SU-DHL-6 (cell line): ENCODE data around the gene GPR35.

Source experiments
- H2AFZ ChIP-seq: fragments of 200-600 bp; sonication (generic); 2 replicates; pipeline ENCODE4 v1.6.1; 2014; ENCODE audit warnings: low read depth, mild to moderate bottlenecking, moderate library complexity, mixed read lengths, antibody characterized with exemption, low read length; ENCODE audit not compliant: severe bottlenecking
- H3F3A ChIP-seq: fragments of 200-600 bp; shearing (Covaris generic); 2 replicates; pipeline ENCODE4 v1.6.0; 2016; ENCODE audit warnings: antibody characterized with exemption, mild to moderate bottlenecking; ENCODE audit not compliant: insufficient read depth
- H3K27ac ChIP-seq: fragments of 200-600 bp; sonication (generic); 2 replicates; pipeline ENCODE4 v1.5.1; 2016; ENCODE audit warnings: low read depth, mild to moderate bottlenecking, low read length, moderate library complexity, mixed read lengths
- H3K27me3 ChIP-seq: fragments of 200-600 bp; sonication (generic), shearing (Covaris generic); 2 replicates; pipeline ENCODE4 v1.6.0; 2014; ENCODE audit warnings: mild to moderate bottlenecking, low read length
- H3K36me3 ChIP-seq: fragments of 200-600 bp; sonication (generic); 2 replicates; pipeline ENCODE4 v1.6.1; 2014; ENCODE audit warnings: mild to moderate bottlenecking, low read length, mixed read lengths
- H3K4me2 ChIP-seq: fragments of 300-600, 200-600 bp; shearing (Covaris generic), sonication (generic); 2 replicates; pipeline ENCODE4 v1.6.0; 2014; ENCODE audit warnings: low read length, low read depth, mild to moderate bottlenecking; ENCODE audit not compliant: poor library complexity, severe bottlenecking
- H3K4me3 ChIP-seq: fragments of 200-600 bp; sonication (generic); 2 replicates; pipeline ENCODE4 v1.5.1; 2014; ENCODE audit warnings: antibody characterized with exemption, low read length, mild to moderate bottlenecking, mixed read lengths; ENCODE audit not compliant: insufficient read depth, poor library complexity, severe bottlenecking
- H3K79me2 ChIP-seq: fragments of 200-600 bp; sonication (generic); 2 replicates; pipeline ENCODE4 v1.6.1; 2014; ENCODE audit warnings: mild to moderate bottlenecking, low read length, moderate library complexity; ENCODE audit not compliant: insufficient read depth
- H3K9ac ChIP-seq: fragments of 200-600 bp; sonication (generic); 2 replicates; pipeline ENCODE4 v1.7.0; 2014; ENCODE audit warnings: mild to moderate bottlenecking, low read length
- H3K9me2 ChIP-seq: fragments of 200-600 bp; sonication (generic); replicated peaks from 2 replicates; pipeline ENCODE4 v1.6.1; 2014; ENCODE audit warnings: low read length; ENCODE audit not compliant: insufficient read depth
- H3K9me3 ChIP-seq: fragments of 200-600 bp; sonication (generic); 2 replicates; pipeline ENCODE4 v1.6.1; 2014; ENCODE audit warnings: low read length, mixed read lengths; ENCODE audit not compliant: insufficient read depth
- H4K20me1 ChIP-seq: fragments of 200-600 bp; sonication (generic); 2 replicates; pipeline ENCODE4 v1.6.1; 2014; ENCODE audit warnings: low read depth, mild to moderate bottlenecking, antibody characterized with exemption, low read length, moderate library complexity, mixed read lengths
- EZH2phosphoT487 ChIP-seq: fragments of 200-600 bp; sonication (generic), shearing (Covaris generic); conservative IDR thresholded peaks from 2 replicates; pipeline ENCODE4 v1.6.1; 2018; ENCODE audit warnings: mild to moderate bottlenecking, antibody characterized with exemption, low read length, moderate library complexity, mixed read lengths
- TF ChIP-seq, protein P1 (sequence below): fragments of 200-600 bp; sonication (generic); IDR thresholded peaks from one replicate; pipeline ENCODE4 v1.5.1; 2017; ENCODE audit warnings: antibody characterized with exemption, mild to moderate bottlenecking, low read length, moderate library complexity; ENCODE audit not compliant: insufficient read depth, poor library complexity, severe bottlenecking

GPR35 gene

DNA sequence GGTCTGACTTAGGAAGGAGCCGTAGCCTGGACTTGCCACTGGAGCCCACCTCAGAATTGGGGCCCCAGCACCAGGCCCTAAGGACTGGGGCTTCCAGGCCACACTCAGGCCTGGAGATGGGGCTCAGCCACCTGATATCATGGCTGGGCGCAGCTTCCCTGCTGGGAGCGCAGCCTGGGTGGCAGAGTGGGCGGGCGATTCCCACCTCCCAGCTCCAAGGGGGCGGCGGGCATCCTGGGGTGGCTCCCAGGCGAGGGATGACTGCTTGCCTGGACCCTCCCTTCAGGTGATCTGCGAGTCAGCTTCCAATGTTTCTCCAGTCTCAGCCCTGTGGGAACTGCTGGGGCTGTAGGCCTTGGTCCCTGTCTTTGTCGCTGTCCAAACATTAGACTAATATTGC, 20.1 kb downstream of the GPR35 start:
- Histone ChIP-seq H3K4me2 (no peak overlapping the region), H2AFZ (no peak overlapping the region), H3K36me3 (no peaks in the 10 kb centered on the region), H3K79me2 (no peaks in the 10 kb centered on the region), H4K20me1 (no peaks in the 10 kb centered on the region), H3K27ac (no peak overlapping the region), H3K9me2 (no peaks in the 10 kb centered on the region), H3K4me3 (no peak overlapping the region), H3K9ac (no peak overlapping the region), H3F3A (no peaks in the 10 kb centered on the region), H3K9me3 (no peaks in the 10 kb centered on the region), H3K27me3 (no peaks in the 10 kb centered on the region)
- no peak for TF ChIP-seq EZH2phosphoT487
- TF ChIP-seq, protein P1, sequence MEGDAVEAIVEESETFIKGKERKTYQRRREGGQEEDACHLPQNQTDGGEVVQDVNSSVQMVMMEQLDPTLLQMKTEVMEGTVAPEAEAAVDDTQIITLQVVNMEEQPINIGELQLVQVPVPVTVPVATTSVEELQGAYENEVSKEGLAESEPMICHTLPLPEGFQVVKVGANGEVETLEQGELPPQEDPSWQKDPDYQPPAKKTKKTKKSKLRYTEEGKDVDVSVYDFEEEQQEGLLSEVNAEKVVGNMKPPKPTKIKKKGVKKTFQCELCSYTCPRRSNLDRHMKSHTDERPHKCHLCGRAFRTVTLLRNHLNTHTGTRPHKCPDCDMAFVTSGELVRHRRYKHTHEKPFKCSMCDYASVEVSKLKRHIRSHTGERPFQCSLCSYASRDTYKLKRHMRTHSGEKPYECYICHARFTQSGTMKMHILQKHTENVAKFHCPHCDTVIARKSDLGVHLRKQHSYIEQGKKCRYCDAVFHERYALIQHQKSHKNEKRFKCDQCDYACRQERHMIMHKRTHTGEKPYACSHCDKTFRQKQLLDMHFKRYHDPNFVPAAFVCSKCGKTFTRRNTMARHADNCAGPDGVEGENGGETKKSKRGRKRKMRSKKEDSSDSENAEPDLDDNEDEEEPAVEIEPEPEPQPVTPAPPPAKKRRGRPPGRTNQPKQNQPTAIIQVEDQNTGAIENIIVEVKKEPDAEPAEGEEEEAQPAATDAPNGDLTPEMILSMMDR = no peak

DNA sequence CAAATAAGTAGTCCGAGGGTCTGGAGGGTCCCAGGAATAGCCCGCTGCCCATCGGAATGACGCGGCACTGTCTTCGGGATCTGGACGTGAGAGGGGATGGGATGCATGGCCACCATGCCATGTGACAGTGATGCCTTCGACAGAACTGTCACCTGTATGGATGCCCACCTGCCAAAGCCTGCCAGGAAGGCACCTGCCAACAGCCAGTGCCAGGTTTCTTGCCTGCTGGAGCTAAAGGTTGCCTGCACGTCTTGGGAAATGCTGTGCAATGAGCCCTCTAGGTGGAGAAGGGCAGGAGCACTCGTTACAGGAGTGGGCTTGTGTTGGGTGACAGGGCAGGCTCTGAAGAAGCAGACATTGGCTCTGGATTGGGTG, 20.5 kb downstream of the GPR35 start:
- no peak overlapping the region for H3K4me3 ChIP-seq
- H3K27me3 ChIP-seq = no peaks in the 10 kb centered on the region

DNA sequence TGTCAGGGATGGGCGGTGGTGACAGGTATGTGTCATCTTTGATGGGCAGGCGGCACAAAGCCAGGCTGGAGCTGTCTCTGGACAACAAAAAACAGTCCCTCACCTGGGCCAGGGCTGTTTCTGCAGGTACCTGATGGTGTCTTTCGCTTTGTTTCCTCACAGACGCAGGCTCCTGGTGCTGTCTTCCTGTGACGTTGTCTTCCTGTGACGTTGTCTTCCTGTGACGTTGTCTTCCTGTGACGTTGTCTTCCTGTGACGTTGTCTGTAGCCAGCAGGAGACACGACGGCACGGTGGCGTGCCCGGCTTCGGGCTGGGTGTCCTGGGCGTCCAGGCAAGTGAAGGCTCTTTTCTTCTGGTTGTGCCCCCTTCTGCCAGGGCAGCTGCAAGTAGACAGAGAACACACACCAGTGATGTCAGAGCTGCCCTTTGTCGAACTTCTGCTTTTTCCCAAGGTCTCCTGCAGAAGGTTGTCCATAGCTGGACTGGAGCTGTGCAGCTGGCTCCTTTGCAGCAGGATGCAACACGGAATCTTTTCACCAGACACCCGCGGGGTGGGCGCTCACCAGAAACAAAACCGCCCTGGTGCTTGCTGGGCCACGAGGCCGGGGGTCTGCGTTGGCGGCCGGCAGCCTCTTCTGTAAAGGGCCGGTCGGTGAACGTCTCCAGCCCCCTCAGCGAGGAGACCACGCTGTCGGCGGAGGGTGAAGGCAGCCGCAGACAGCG, 21.1 kb downstream of the GPR35 start:
- Histone ChIP-seq H3K9ac (no peak overlapping the region), H3K4me2 (no peak overlapping the region), H3K9me3 (no peaks in the 10 kb centered on the region), H3K36me3 (no peaks in the 10 kb centered on the region), H3K27ac (no peak overlapping the region), H3F3A (no peaks in the 10 kb centered on the region), H3K79me2 (no peaks in the 10 kb centered on the region), H3K4me3 (no peak overlapping the region), H2AFZ (no peak overlapping the region), H3K9me2 (no peaks in the 10 kb centered on the region), H3K27me3 (no peaks in the 10 kb centered on the region), H4K20me1 (no peaks in the 10 kb centered on the region)
- TF ChIP-seq, protein P1 = no peak
- TF ChIP-seq EZH2phosphoT487 = no peak

More for the DNA sequence above, 20.5 kb downstream of the GPR35 start:
- Histone ChIP-seq H3K4me2 (no peak overlapping the region), H3K27ac (no peak overlapping the region), H2AFZ (no peak overlapping the region), H3K9me2 (no peaks in the 10 kb centered on the region), H3F3A (no peaks in the 10 kb centered on the region), H3K9ac (no peak overlapping the region), H3K9me3 (no peaks in the 10 kb centered on the region), H3K36me3 (no peaks in the 10 kb centered on the region), H4K20me1 (no peaks in the 10 kb centered on the region), H3K79me2 (no peaks in the 10 kb centered on the region)
- no peak for TF ChIP-seq EZH2phosphoT487
- TF ChIP-seq, protein P1 = no peak
